GM12874 (cell line): ENCODE results near the gene SLAIN1.

Source experiments
- TF ChIP-seq, protein P1 (sequence below): IDR thresholded peaks from 2 replicates; pipeline ENCODE4 v1.5.1; 2011; ENCODE audit warnings: low read depth, mild to moderate bottlenecking, control low read depth, low read length, moderate library complexity; ENCODE audit not compliant: insufficient read depth

Gene SLAIN1

DNA sequence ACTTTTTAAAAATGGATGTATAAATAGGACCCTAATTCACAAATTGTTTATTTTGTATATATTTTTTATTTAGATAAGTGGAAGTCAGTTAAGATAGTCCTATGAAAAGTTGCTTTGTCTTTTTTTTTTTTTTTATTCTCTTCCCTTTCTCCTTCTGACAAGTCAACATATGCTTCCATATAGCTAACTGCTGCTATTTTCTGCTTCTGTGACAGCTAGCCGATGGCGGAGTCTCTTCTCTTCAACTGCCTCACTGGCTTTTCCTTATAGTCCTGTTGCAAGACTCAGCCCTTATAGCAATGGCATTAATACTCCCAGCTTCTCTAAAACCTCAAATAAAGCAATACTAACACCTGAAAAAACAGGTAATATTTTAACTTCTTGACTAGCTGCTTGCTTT is 45.3 kb downstream of the SLAIN1 start:
- TF ChIP-seq, protein P1, sequence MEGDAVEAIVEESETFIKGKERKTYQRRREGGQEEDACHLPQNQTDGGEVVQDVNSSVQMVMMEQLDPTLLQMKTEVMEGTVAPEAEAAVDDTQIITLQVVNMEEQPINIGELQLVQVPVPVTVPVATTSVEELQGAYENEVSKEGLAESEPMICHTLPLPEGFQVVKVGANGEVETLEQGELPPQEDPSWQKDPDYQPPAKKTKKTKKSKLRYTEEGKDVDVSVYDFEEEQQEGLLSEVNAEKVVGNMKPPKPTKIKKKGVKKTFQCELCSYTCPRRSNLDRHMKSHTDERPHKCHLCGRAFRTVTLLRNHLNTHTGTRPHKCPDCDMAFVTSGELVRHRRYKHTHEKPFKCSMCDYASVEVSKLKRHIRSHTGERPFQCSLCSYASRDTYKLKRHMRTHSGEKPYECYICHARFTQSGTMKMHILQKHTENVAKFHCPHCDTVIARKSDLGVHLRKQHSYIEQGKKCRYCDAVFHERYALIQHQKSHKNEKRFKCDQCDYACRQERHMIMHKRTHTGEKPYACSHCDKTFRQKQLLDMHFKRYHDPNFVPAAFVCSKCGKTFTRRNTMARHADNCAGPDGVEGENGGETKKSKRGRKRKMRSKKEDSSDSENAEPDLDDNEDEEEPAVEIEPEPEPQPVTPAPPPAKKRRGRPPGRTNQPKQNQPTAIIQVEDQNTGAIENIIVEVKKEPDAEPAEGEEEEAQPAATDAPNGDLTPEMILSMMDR, result no peak

DNA sequence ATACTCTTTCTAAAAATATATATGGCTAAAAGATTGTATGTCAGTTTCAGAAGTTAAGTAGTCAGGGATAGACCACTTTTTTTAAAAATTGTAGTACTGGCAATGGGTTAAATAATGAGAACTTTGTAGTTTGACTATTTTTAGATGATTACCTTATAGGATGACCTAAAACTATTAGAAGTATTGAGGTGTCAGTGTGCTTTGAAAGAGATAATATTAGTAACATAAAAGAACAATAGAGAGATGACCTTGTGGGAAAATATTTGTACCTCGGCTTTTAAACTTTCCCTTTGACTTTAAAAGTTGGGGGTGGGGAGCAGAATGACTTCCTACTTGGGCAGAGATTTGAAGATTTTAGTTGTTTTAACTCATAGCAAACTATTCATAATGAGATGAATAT is 48.3 kb downstream of the SLAIN1 start:
- TF ChIP-seq, protein P1, result no peak

DNA sequence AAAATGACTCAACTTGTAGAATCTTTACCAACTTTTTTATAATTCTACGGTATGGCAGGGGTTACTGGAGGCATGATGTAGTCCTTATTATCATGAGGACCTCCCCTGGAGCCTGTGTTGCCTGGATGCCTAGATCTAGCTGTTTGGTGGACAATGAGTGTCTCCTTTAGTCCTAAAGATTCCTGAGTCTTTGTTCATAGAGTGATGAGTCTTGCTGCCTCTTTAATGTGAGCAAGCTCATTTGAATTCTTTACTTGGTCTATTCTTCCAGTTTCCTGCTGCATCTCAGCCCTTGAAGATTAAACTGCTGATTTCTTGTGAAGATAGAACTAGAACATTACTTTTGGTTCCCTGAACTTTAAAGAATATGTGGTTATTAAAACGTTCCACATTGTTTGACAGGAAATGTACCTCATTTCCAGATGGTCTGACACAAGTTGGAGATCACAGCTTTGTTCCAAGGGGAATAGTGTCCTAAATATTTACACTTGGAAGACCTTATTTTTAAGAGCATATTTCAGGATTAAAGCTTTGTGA is 51.9 kb downstream of the SLAIN1 start:
- TF ChIP-seq, protein P1, result no peak

DNA sequence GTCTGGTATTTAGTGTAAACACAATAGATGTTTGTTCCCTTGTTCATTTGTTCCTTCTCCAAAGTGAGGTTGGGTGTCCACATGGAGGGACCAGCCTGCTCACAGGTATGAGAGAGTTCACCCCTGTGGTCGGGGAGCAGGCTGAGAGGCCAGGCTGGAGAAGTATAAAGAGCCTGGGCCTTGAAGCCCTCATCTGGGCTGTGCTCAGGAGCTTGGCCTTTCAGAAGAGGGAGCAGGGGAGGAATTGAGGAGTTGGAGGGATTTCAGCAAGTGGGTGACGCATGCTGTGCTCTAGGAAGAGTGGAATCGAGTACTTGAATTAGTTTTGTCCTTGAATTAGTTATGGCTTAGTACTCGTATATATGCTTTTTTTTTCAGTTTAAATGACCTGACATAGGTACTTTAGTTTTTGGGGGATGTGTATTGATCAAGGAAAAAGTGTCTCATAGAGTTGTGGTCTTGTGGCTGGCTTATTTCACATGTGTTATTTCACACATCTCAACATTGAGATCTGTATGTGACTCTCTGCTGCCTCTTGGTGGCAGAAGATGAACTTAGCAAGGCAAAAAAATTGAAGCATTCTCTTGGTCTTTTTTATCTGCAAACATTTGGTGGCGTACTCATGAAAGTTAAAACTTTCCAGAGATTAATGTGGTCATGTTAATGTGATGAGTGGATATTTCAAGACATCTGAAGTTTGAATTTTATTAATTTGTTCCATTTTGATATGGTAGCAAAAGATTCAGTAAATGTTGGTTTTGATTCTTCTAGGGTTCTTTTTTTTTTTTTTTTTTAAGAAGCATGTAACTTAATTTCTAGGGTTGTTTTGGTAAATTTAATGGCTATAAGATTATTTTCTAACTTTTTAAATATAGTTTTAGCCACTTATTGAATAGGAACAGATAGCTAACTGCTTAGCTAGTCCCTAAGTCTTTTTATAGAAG is 54.3 kb downstream of the SLAIN1 start:
- TF ChIP-seq, protein P1, result peak; percentile 67

DNA sequence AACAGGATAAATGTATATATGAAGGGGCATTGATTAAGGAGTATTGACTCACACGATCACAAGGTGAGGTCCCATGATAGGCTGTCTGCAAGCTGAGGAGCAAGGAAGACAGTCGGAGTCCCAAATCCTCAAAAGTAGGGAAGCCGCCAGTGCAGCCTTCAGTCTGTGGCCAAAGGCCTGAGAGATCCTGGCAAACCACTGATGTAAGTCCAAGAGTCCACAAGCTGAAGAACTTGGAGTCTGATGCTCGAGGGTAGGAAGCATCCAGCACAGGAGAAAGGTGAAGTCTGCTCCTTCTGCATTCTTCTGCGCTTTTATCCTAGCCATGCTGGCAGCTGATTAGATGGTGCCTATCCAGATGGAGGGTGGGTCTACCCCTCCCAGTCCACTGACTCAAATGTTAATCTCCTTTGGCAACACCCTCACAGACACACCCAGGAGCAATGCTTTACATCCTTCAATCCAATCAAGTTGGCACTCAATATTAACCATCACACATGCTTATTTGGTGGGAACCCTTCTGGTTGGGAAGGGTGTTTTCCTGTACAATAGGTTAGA is 55.1 kb downstream of the SLAIN1 start:
- TF ChIP-seq, protein P1, result no peak

DNA sequence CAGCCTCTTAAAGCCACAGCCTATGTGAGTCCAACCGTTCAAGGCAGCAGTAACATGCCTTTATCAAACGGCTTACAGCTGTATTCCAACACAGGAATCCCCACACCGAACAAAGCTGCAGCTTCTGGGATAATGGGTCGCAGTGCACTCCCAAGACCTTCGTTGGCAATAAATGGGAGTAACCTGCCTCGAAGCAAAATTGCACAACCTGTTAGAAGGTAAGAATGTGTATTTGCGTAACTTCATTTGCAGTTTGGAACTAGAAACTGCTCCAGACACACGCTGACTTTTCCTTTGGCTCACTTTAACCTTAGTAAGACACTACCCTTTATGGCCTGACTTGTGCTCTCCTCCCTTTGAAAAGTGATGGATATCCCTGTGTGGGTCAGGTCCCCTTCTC is 63.4 kb downstream of the SLAIN1 start:
- TF ChIP-seq, protein P1, result no peak

DNA sequence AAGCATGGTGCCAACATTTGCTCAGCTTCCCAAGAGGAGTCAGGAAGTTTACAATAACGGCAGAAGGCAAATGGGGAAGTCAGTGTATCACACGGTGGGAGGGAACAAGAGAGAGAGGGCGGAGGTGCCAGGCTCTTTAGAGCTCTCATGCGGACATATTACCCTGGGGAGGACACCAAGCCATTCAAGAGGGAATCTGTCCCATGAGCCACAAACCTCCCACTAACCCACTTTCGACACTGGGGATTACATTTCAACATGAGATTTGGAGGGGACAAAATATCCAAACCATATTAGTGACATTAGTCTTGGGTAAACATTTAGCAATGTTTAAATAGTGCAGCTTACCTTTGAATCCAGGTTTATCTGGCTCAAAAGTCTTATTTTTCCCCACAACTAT is 69.9 kb downstream of the SLAIN1 start:
- TF ChIP-seq, protein P1, result no peak
